Measurements from ENCODE around the gene ACSL1.

DNA sequence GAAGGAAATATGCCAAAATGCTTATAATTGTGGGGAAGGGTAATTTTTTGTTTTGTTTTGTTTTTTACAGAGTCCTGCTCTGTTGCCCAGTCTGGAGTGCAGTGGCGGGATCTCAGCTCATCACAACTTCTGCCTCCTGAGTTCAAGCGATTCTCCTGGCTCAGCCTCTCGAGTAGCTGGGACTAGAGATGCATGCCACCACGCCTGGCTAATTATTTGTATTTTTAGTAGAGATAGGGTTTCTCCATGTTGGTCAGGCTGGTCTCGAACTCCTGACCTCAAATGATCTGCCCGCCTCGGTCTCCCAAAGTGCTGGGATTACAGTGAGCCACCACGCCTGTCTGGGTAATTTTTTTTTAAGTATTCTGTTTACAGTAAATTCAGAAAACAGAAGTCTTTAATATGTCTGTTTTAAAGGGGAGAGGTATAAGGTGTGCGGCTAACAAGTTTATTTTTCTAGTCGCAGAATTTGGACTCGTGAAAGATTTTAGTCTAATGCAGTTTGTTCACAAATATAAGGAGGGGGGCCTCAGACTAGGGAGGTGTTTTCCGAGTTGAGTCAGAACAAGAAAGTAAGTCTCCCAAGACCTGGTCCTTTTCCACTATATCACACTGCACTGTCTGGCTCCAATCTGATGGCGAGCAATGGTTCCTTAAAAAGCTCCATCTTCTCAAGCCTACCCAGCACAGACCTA, 1.5 kb downstream of the ACSL1 start:
- TF ChIP-seq, protein P1, sequence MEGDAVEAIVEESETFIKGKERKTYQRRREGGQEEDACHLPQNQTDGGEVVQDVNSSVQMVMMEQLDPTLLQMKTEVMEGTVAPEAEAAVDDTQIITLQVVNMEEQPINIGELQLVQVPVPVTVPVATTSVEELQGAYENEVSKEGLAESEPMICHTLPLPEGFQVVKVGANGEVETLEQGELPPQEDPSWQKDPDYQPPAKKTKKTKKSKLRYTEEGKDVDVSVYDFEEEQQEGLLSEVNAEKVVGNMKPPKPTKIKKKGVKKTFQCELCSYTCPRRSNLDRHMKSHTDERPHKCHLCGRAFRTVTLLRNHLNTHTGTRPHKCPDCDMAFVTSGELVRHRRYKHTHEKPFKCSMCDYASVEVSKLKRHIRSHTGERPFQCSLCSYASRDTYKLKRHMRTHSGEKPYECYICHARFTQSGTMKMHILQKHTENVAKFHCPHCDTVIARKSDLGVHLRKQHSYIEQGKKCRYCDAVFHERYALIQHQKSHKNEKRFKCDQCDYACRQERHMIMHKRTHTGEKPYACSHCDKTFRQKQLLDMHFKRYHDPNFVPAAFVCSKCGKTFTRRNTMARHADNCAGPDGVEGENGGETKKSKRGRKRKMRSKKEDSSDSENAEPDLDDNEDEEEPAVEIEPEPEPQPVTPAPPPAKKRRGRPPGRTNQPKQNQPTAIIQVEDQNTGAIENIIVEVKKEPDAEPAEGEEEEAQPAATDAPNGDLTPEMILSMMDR (IDR thresholded peaks at IDR 0.05), result no peak
- no peak for TF ChIP-seq ZFX (IDR thresholded peaks at IDR 0.05; ENCODE audit: borderline replicate concordance)
